ENCODE results near the gene USP44. TPM values are rescaled to one million over a fixed set of nuclear protein-coding genes. Genes with fewer than 3 reads are reported as not detected.

The USP44 gene
- total and polyA plus RNA-seq, 2 experiments from 2014 or later = 0.54 to 0.76 TPM

GRCh38 chr12:95582230-95583058 lies 31.2 kb upstream of the USP44 start:
- H3K27me3 ChIP-seq (replicated peaks; ENCODE audit: insufficient read depth) = 0 out of 2 replicates have a peak, but pooled peaks cover 13% of the 10 kb centered on the region
- no peak overlapping the region for H3K4me3 ChIP-seq
- no peak overlapping the region for H3K9ac ChIP-seq
- peak; percentile 73 for DNase-seq
- TF ChIP-seq EZH2 (IDR thresholded peaks at IDR 0.05; ENCODE audit: insufficient read depth, poor library complexity, severe bottlenecking) (no peak), EZH2phosphoT487 (IDR thresholded peaks at IDR 0.05; ENCODE audit: insufficient read depth, low read depth) (no peak)
- no peaks in the 10 kb centered on the region for H3K79me2 ChIP-seq (ENCODE audit: insufficient read depth)
- in situ Hi-C loops (cut with MboI) = no loop called here
- H3K9me2 ChIP-seq (ENCODE audit: insufficient read depth) = no peaks in the 10 kb centered on the region
- H3K9me3 ChIP-seq (ENCODE audit: low read depth) = no peaks in the 10 kb centered on the region
- no peaks in the 10 kb centered on the region for H3K36me3 ChIP-seq (ENCODE audit: low read depth)
- no peak overlapping the region for H3K27ac ChIP-seq
- no peak overlapping the region for H3K4me2 ChIP-seq (ENCODE audit: unreplicated experiment)
- no peak overlapping the region for H2AFZ ChIP-seq
- H4K20me1 ChIP-seq (ENCODE audit: insufficient read depth) = no peaks in the 10 kb centered on the region
- 41 to 43% methylated on average over 8 of the region's 8 CpGs for WGBS, 2 experiments (ENCODE audit: low coverage in 1 of 2, low lambda C conversion rate in 2 of 2, missing lambda C conversion rate in 2 of 2)
- no peaks in the 10 kb centered on the region for H3K4me1 ChIP-seq (ENCODE audit: insufficient read depth)
- no peaks in the 10 kb centered on the region for H3F3A ChIP-seq (ENCODE audit: insufficient read depth)

- H3K9me3 ChIP-seq (ENCODE audit: low read depth) = no peaks in the 10 kb centered on the region
- peaks cover 16% of the 10 kb centered on the region; the same call in 1 of the 2 replicates for H3K27me3 ChIP-seq (replicated peaks; ENCODE audit: insufficient read depth)
- H2AFZ ChIP-seq = no peak overlapping the region
- in situ Hi-C loops (cut with MboI) = no loop called here
- 33 to 36% methylated on average over 1 of the region's 1 CpG for WGBS, 2 experiments (ENCODE audit: low coverage in 1 of 2, low lambda C conversion rate in 2 of 2, missing lambda C conversion rate in 2 of 2)
- no peaks in the 10 kb centered on the region for H3K79me2 ChIP-seq (ENCODE audit: insufficient read depth)
- no peaks in the 10 kb centered on the region for H3K9me2 ChIP-seq (ENCODE audit: insufficient read depth)
- TF ChIP-seq EZH2 (IDR thresholded peaks at IDR 0.05; ENCODE audit: insufficient read depth, poor library complexity, severe bottlenecking) (no peak), EZH2phosphoT487 (IDR thresholded peaks at IDR 0.05; ENCODE audit: insufficient read depth, low read depth) (no peak)
- no peaks in the 10 kb centered on the region for H3K4me1 ChIP-seq (ENCODE audit: insufficient read depth)
- DNase-seq = no peak
- H3K4me2 ChIP-seq (ENCODE audit: unreplicated experiment) = no peak overlapping the region
- no peaks in the 10 kb centered on the region for H3F3A ChIP-seq (ENCODE audit: insufficient read depth)
- no peaks in the 10 kb centered on the region for H3K36me3 ChIP-seq (ENCODE audit: low read depth)
- no peak overlapping the region for H3K9ac ChIP-seq
- no peak overlapping the region for H3K4me3 ChIP-seq
- H4K20me1 ChIP-seq (ENCODE audit: insufficient read depth) = no peaks in the 10 kb centered on the region
- no peak overlapping the region for H3K27ac ChIP-seq
These were observed 26.5 kb upstream of the USP44 start for GRCh38 chr12:95577820-95578219.

DNA sequence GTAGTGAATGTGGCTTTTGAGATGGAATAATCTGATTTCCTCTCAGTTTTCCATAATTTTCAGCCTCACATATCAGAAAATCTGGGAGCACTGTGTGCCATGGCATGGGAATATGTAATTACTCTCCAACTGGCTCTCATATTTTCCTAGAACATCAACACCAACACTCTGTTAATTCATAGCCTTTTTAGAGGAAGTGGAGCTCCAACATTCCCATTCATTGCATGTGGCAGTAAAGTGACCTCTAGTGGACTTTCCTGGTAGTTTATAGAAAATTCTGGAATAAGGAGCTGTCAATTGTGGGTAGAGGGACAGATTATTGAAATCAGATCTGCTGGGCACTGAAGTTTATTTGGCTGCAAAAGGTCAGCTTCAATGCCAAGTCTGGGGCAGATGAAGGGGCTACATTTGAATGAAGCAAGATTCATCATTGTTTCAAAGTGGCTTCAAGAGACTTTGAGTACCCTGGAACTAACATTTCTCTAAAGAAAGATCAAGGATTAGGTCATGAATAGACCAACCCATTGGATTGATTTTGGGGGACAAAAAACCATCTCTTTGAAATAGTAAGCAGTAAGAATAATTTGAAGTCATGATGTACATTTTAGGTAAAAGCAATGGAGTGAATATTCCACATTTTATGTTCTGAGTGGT lies 23.6 kb upstream of the USP44 start:
- peak overlapping the region; percentile 44; the same call in 1 of the 2 replicates for H2AFZ ChIP-seq
- no peak overlapping the region for H3K27ac ChIP-seq
- no peak overlapping the region for H3K4me2 ChIP-seq (ENCODE audit: unreplicated experiment)
- TF ChIP-seq EZH2phosphoT487 (IDR thresholded peaks at IDR 0.05; ENCODE audit: insufficient read depth, low read depth) (no peak), EZH2 (IDR thresholded peaks at IDR 0.05; ENCODE audit: insufficient read depth, poor library complexity, severe bottlenecking) (no peak)
- H3K4me1 ChIP-seq (ENCODE audit: insufficient read depth) = no peaks in the 10 kb centered on the region
- peaks cover 10% of the 10 kb centered on the region for H3K27me3 ChIP-seq (replicated peaks; ENCODE audit: insufficient read depth)
- H3K9ac ChIP-seq = no peak overlapping the region
- H3K9me2 ChIP-seq (ENCODE audit: insufficient read depth) = no peaks in the 10 kb centered on the region
- H3K79me2 ChIP-seq (ENCODE audit: insufficient read depth) = no peaks in the 10 kb centered on the region
- H4K20me1 ChIP-seq (ENCODE audit: insufficient read depth) = no peaks in the 10 kb centered on the region
- peak; percentile 56 for DNase-seq
- no peaks in the 10 kb centered on the region for H3F3A ChIP-seq (ENCODE audit: insufficient read depth)
- no peak overlapping the region for H3K4me3 ChIP-seq
- H3K9me3 ChIP-seq (ENCODE audit: low read depth) = no peaks in the 10 kb centered on the region
- H3K36me3 ChIP-seq (ENCODE audit: low read depth) = no peaks in the 10 kb centered on the region
- in situ Hi-C loops (cut with MboI) = no loop called here

DNA sequence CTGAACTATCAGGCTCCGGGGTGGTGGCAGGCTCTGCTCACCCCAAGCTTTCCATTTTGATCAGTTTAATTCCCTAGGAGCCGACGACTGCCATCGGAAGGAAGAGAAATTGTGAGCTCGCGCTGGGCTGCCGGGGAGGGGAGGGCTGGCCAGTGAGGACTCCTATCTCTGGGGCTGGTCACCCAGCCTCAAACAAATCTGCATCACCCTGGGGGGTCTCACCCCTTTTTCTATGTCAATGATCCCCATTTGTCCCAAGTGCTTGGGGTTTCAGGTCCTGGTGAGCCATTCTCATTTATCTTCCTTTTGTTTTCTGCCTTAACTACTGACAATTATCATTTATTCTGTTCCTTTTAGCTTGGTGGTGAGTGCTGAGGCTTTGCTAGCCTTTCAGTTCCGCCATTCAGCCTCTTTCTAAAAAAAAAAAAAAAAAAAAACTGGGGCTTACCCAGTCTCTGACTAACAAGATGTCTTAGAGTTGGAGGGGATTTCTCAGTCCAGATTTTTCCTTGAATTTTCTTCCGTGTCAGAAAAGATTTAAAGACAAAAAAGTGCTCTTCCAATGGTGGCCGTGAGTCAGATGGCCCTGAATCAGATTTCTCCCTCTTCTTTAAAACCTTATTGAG lies 22.8 kb upstream of the USP44 start:
- in situ Hi-C loops (cut with MboI) = no loop called here
- H3K4me2 ChIP-seq (ENCODE audit: unreplicated experiment) = no peak overlapping the region

More for the DNA sequence above, 22.8 kb upstream of the USP44 start:
- H3K4me3 ChIP-seq = no peak overlapping the region
- no peaks in the 10 kb centered on the region for H3K79me2 ChIP-seq (ENCODE audit: insufficient read depth)
- H4K20me1 ChIP-seq (ENCODE audit: insufficient read depth) = no peaks in the 10 kb centered on the region
- H3K36me3 ChIP-seq (ENCODE audit: low read depth) = no peaks in the 10 kb centered on the region
- H3K9ac ChIP-seq = no peak overlapping the region
- no peaks in the 10 kb centered on the region for H3K4me1 ChIP-seq (ENCODE audit: insufficient read depth)
- no peaks in the 10 kb centered on the region for H3F3A ChIP-seq (ENCODE audit: insufficient read depth)
- TF ChIP-seq EZH2 (IDR thresholded peaks at IDR 0.05; ENCODE audit: insufficient read depth, poor library complexity, severe bottlenecking) = no peak
- no peak for TF ChIP-seq EZH2phosphoT487 (IDR thresholded peaks at IDR 0.05; ENCODE audit: insufficient read depth, low read depth)
- no peak overlapping the region for H3K27ac ChIP-seq
- WGBS, 2 experiments (ENCODE audit: low coverage in 1 of 2, low lambda C conversion rate in 2 of 2, missing lambda C conversion rate in 2 of 2) = 62 to 63% methylated on average over 10 of the region's 10 CpGs
- no peaks in the 10 kb centered on the region for H3K9me2 ChIP-seq (ENCODE audit: insufficient read depth)
- H3K9me3 ChIP-seq (ENCODE audit: low read depth) = no peaks in the 10 kb centered on the region
- H2AFZ ChIP-seq = peak overlapping the region; percentile 44; the same call in 1 of the 2 replicates
- peaks cover 14% of the 10 kb centered on the region for H3K27me3 ChIP-seq (replicated peaks; ENCODE audit: insufficient read depth)
- peak; percentile 3 for DNase-seq

All from GM23248 (cell line).